Liver (tissue), 3 donors: ENCODE data around the gene LPAR1.

Experiments
- ATF3 ChIP-seq: IDR thresholded peaks from 2 replicates; pipeline ENCODE4 v1.6.1; 2016; ENCODE audit warnings: antibody characterized with exemption
- CTCF ChIP-seq: fragments of 150-350 bp; IDR thresholded peaks from 2 replicates; pipeline ENCODE4 v1.5.1; 2017; ENCODE audit warnings: improper control_type of control experiment, low read depth, low read length; ENCODE audit not compliant: missing input control
- EGR1 ChIP-seq, 2 donors: IDR thresholded peaks; 2 replicates each; pipeline ENCODE4 v1.6.1; 2016 to 2018; ENCODE audit warnings: antibody characterized with exemption in 2 of 2, low read depth in 2 of 2
- GABPA ChIP-seq, 2 donors: IDR thresholded peaks in 1 of 2; conservative IDR thresholded peaks in 1 of 2; 2 replicates each; pipeline ENCODE4 v1.6.1; 2016; ENCODE audit warnings: antibody characterized with exemption in 2 of 2, mild to moderate bottlenecking in 1 of 2, moderate library complexity in 1 of 2
- JUND ChIP-seq, 2 donors: IDR thresholded peaks; 2 replicates each; pipeline ENCODE4 v1.6.1; 2016; ENCODE audit warnings: antibody characterized with exemption in 2 of 2
- MAX ChIP-seq: IDR thresholded peaks from 2 replicates; pipeline ENCODE4 v1.6.1; 2016; ENCODE audit warnings: antibody characterized with exemption
- RAD21 ChIP-seq, 2 donors: IDR thresholded peaks; 2 replicates each; pipeline ENCODE4 v1.6.1; 2016; ENCODE audit warnings: antibody characterized with exemption in 2 of 2, mild to moderate bottlenecking in 2 of 2
- REST ChIP-seq: IDR thresholded peaks from 2 replicates; pipeline ENCODE4 v1.6.1; 2016; ENCODE audit warnings: antibody characterized with exemption, mild to moderate bottlenecking
- SP1 ChIP-seq: IDR thresholded peaks from 2 replicates; pipeline ENCODE4 v1.6.1; 2018; ENCODE audit warnings: antibody characterized with exemption, mild to moderate bottlenecking
- TAF1 ChIP-seq: conservative IDR thresholded peaks from 2 replicates; pipeline ENCODE4 v1.6.1; 2016; ENCODE audit warnings: antibody characterized with exemption, mild to moderate bottlenecking
- YY1 ChIP-seq: IDR thresholded peaks from 2 replicates; pipeline ENCODE4 v1.6.1; 2016; ENCODE audit warnings: antibody characterized with exemption, mild to moderate bottlenecking
- ZBTB33 ChIP-seq: IDR thresholded peaks from 2 replicates; pipeline ENCODE4 v1.6.1; 2016; ENCODE audit warnings: antibody characterized with exemption
- donor health status: healthy.
- donor health status: healthy.

- TF ChIP-seq ZBTB33 (no peak), CTCF (no peak), MAX (no peak), JUND (IDR thresholded peaks at IDR 0.05) (no peak), ATF3 (no peak), RAD21 (IDR thresholded peaks at IDR 0.05) (no peak), REST (no peak), TAF1 (no peak), GABPA (IDR thresholded peaks at IDR 0.05 in 1 of 2, conservative IDR thresholded peaks at IDR 0.05 in 1 of 2) (no peak), SP1 (no peak), YY1 (no peak), EGR1 (IDR thresholded peaks at IDR 0.05; ENCODE audit: low read depth in 2 of 2) (no peak)
These were observed 95.7 kb downstream of the LPAR1 start for GRCh38 chr9:110942522-110942921.
